ENCODE results near the gene CYTH1.
"Not testable (repeated sequence)": the region's sequence is repeated elsewhere in the genome, so short reads cannot be mapped to it uniquely, and the experiment has no call there.

Gene CYTH1

DNA sequence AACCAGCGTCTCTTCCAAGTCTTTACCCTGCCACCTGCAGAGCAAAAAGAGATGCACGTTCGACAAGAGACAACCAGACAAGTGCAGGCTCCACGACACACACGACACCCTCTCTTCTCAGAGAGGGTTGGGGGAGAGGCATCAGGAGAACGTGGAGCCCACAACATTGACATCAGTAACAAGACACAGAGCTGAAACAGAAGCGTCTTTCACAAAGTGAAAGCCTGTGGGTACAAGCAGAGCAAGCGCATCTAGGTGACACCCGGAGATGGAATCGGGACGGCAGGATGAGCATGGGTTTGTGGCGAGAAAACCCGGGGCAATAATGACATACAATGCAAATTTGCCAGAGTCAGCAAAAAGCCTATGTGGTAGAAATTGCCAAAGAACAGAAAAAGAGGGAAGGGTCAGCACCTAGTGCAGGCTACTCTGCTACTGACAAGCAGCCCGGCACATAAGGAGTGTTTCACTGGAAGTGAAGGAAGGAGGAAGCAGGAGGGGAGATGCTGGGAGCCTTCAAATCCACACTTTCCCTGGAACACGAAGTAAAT lies 89.5 kb downstream of the CYTH1 start:
- no peak for DNase-seq (ENCODE audit: low read depth in 2 of 2)

DNA sequence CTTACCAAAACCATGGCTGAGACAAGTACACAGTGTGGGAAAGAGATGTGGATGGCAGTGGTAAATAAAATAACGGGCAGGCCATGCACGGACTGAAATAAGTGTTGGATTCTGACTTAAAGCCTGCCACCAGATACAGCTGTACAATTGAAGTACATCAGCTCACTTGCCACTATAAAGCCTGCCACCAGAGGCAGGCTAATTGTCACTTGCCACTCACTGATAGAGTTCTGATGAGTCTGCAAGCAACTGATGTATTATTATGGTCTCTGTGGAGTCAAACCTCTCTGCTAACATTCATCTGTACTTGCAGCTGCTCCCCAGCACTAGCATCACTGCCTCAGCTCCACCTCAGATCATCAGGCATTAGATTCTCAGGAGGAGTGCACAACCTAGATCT lies 93.0 kb downstream of the CYTH1 start:
- no peak for DNase-seq (ENCODE audit: low read depth in 2 of 2)

DNA sequence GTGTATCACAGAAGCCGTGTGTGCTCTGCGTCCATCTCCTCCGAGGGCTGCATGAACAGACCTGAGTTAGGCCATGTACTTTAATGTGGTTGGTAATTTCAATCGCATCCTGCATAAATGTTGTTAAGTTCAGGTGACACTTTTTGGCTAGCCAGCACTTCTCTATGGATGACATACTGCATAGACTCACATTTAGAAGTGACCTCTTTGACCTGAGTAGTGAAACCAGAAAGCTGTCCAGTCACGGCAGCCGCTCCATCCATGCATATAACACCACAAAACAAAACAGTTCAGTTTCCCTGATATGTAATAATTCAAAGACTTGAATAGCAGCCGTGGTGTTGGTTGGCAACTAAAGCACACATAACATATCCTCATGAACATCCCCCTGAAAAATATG lies 94.1 kb downstream of the CYTH1 start:
- DNase-seq (ENCODE audit: low read depth in 2 of 2): no peak

DNA sequence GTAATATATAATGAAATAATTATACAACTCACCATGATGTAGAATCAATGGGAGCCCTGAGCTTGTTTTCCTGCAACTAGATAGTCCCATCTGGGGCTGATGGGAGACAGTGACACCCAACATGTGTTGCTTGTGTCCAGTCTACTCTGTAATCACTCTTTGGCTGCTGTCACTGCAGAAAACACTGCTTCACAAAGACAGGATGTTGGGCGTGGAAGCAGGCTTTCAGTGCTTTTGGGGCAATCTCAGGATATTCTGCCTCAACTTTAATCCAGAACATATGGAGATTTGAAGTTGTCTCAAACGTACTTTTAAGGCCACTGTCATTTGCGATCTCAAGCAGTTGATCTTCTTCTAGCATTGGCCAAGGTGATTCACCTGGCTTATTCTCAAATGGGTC lies 94.9 kb downstream of the CYTH1 start:
- no peak for DNase-seq (ENCODE audit: low read depth in 2 of 2)

DNA sequence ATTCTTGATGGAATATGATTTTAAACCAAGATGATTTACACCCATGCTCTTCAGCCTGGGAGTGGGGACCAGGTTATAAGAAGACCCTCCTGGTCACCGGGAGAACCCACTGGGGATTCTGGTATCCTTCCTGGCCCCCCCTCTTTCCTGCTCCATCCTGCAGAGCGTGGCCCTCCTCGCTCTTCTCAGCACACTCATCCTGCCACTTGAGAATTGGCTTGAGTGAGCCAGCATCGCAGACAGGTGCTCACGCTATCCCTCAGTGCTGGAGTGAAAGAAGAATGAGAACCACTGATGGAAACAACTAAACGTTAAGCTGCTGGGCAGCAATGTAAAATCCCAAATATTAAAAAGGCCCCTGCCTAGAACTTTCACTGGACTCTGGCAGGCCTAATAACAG lies 98.0 kb downstream of the CYTH1 start:
- DNase-seq (ENCODE audit: low read depth in 2 of 2): no peak

DNA sequence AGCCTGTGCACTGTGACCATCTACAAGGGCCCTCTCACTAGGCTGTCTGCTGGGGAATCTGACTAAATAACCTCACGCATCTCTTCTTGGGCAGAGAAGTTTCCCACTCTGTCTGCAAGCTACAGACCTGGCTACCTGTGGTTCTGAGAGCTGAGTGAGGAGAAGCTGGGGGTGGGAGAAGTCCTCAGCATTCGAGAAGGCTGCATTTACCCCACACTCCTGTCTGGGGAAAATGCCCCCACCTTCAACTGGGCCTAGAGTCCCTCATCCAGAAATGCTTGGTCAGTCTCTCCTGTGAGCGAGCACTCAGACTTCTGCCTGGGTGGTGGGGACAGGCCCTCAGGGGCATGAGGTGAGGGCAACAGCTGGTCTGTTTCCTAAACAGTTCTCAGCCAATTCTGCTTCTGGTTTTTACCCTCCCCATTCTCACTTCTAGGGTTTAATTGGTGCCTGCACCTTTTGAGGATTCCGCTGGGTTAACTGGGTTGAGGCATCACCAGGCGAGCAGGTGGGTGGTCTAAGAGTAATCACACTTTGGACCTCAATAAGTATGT lies 98.6 kb downstream of the CYTH1 start:
- DNase-seq (ENCODE audit: low read depth in 2 of 2): no peak

DNA sequence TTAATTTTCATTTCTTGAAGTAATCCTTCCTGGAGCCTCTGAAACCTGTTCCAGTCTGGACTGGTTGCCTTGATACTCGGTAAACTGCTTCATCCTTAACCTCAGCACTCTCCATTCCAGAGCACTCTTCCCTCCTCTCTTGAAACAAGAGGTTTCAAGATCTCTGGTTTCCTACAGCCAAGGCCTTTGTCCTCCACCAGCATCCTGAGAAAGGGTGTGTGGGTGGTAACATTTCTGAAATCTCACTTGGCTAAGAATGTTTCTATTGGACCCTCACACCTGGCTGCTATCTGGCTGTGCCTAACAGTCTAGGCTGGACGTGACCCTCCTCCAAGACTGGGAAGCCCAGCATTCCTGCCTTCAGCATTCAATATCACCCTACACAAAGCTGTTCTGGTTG lies 99.7 kb downstream of the CYTH1 start:
- no peak for DNase-seq (ENCODE audit: low read depth in 2 of 2)

DNA sequence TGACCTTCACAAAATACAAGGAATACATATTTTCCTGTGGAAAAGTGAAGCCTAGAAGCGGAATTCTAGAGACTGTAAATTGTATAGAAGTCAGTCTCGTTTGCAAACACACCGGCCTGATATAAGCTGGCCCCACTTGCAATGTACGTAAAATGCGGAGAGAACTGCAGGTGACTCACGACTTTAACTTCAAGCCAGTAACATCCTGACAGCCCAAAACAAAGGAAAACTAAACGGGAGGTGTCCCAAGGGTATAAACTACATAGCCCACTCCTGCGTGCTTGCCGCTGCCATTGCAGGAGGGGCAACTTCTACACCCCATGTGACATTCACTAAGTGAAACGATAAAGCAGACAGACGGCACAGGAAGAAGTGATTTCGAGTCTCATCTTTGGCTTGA lies 101.6 kb downstream of the CYTH1 start:
- DNase-seq (ENCODE audit: low read depth in 2 of 2): no peak

DNA sequence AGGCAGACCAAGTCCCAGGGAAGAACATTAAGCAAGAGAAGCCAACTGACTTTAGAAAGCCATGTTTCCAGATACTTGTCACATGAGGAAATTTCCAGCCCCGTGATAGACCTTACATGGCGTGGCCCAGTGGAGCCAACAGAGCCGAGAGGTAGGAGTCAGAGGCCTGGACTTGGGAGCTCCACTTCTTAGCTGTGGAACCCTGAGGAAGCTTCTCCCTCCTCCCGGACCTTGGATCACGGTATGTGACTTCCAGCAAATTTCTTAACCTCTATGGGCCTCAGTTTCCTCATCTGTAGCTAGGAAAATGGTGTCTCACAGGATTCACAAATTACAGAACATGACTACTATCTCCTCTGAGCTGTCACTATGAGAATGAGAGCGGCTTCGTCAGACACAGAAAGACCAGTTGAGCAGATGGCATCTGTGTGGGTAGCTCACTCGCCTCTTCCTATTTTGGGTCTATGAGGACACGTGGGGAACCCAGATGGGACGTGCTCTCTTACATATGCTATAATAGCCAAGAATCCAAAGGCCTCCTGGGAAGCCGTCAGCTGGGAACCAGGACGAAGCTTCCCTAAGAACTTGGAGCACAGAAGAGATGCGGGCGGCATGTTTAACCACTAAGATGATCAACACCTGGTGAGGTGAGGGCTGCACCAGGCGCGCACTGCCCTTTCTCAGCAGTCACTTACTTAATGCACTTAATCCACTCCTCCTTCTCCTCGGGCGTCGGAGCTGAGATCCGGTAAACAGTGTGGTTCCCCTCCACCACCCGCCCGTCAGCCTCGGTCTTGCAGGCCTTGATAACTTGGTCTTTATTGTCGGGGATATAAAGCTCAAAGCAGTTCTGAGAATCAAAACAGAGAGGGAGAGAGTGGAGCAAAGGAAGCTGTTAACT lies 102.3 kb downstream of the CYTH1 start:
- no peak for DNase-seq (ENCODE audit: low read depth in 2 of 2)

DNA sequence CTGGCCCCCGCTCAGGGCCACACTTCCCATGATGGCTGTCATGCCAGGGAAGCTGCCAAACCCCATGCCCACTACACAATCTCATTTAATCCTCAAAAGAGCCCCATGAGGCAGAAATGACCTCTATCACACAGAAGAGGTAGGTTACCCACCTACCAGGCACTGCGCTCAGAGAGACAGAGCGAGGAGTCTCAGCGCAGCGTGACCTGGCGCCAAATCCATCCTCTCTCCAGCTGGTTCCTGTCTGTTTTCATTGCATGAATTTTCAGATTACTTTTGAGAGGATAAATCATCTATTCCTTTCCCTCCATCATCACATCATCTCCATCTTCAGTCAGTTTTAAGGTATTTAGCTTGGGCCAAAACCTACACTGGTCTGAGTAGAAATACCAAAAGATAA lies 103.4 kb downstream of the CYTH1 start:
- DNase-seq (ENCODE audit: low read depth in 2 of 2): no peak

DNA sequence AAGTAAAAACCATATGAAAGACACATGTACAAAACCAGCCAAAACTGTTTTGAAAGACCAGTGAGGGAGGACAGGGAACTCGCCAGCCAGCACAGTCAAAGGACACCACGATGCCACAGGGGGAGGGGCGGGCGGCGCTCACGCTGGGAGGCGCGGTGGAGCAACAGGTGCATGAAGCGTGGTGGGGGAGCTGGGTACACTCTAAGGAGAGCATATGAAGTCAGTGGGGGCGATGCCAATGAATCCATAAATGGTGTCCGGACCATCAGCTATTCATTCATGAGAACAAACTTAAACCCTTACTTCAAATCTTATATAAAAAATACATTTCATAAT lies 103.9 kb downstream of the CYTH1 start:
- no peak for DNase-seq (ENCODE audit: low read depth in 2 of 2)

DNA sequence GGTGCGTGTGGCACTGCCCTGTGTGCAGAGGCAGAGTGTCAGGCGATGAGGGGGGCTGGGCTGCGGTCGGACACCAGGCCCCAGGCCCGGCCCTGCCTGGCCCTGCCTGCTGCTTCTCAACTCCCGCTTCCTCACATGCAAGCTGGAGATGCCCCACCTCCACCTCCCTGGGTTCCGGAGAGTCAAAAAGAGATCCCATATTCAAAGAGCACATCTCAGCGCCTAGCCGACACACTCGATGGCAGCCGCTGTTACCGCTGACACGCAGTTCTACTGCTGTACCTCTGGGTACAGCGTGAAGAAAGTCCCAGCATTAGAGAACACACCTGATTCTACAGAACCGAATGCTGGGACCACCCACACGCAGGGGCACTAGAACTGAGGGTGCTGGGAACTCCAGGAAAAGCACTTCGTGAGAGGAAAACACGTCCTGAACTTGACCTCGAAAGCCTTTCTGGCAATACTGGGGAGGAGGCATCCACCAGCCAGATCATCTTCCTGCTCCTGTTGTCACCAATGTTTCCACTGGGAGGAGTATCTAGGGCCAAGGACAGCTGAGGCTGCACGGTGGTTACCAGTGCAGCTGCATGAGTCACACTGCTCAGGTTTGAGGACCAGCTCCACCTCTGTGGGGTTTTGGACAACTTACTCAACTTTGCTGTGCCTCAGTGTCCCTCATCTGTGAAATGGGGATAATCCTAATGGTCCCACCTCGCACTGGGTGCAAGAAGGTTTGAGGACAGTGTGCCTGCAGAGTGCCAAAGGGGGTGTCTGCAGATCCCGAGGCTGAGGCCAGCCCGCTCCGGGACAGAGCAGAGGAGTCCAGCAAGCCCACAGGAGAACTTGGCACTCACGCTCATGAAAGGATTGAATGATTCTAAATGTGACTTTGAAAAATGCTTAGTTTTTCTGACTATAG lies 104.5 kb downstream of the CYTH1 start:
- DNase-seq (ENCODE audit: low read depth in 2 of 2): no peak

DNA sequence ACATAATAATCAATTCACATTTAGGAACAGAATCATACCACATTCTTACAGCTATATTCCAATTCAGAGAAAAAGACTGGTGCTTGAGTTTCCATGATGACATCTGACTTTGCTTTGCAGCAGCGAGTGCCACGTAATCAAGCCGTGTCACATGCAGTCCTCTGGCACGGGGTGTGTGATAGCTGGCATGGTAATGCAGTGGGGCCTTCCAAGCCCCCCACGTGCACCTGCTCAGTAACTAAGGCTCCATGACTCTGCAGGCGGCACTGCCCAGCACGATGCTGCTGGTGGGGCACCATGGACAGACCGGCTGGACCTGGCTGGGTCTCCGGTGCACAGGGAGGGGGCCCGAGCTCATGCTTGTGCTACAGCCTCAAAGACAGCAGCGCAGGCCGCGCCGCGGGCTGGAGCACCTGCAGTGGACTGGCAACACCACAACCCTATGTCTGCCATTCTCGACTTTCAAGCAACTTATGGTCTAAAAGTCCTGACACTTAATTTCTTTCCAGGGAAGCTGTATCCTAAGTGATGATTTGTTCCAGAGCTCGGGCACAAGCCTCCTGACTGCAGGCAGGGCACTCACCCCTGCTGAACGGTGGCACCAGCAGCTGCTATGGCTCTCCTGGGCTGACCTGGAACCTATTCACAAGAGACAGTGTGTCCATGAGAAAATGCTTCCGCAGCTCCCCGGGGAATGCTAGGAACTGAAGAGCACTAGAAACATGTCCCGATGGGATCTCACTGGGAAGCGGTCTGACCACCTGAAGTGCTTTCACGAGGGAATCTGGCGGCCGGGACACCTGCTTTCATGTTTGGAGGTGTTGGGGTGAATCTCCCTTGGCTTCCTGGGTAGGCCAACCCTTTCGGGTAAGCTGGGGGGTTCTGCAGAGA lies 105.4 kb downstream of the CYTH1 start:
- no peak for DNase-seq (ENCODE audit: low read depth in 2 of 2)

DNA sequence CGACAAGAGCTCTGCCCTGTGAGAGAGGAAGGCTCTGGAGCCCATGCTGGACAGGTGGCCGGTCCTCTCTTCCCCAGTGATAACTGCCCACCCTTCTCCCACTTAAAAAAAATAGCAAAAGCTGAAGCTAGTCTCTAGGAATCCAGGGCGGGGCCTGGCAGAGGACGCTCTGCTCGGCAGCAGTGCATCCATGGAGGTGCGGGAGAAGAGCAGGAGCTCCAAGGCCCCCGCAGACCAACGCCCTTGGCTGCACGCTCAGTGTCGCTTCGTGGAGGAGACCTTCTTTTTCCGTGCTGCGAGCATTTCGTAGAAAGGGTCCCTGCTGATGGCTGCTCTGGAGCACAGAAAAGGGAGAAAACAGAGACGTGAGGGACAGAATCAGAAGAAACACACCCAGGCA lies 106.2 kb downstream of the CYTH1 start:
- no peak for DNase-seq (ENCODE audit: low read depth in 2 of 2)

DNA sequence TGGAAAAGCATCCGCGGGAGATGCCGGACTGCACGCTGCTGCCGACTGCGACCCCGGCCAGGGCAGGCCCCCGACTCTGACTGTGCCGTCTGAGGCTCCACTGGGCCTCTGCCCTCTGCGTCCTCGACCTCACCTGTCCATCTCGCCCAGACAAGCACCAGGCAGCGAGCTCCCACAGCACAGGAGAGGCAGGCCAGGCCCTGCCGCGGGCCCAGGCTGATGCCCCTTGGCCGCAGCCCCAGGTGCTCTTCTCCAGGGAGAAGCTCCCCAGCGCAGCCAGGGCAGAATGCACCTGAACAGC lies 106.8 kb downstream of the CYTH1 start:
- no peak for DNase-seq (ENCODE audit: low read depth in 2 of 2)

DNA sequence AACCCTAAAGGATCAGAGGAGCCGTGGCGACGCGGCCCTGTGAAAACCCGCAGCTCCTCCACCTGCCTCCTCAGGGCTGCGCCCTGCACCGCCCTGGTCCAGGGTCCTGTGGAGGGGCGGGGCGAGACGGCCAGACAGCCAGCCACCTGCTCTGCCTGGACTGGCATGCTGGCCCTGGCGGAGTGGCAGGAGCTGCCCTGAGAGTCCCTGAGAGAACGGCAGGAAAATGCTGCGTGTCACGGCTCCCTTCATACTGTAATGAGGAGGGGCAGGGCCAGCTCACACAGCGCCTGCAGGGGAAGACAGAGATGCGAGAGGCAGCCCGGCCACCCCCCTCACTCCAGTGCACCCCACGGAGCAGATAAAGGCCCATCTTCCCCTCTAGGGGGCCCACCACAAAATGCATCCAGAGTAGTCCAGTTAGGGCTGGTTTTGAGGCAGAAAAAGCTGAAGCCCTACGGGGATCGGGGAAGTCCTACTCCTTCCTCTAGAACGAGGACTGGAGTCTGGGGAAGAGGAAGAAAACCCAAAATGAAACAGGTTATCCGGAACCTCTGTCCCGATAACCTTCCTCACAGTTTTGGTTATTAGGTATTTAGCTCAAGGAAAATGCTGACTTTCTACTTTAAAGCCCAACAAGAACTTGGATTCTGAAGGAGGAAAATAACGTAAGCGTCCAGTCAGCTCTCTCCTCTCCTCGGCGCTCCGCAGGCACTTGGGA lies 107.3 kb downstream of the CYTH1 start:
- DNase-seq (ENCODE audit: low read depth in 2 of 2): no peak

DNA sequence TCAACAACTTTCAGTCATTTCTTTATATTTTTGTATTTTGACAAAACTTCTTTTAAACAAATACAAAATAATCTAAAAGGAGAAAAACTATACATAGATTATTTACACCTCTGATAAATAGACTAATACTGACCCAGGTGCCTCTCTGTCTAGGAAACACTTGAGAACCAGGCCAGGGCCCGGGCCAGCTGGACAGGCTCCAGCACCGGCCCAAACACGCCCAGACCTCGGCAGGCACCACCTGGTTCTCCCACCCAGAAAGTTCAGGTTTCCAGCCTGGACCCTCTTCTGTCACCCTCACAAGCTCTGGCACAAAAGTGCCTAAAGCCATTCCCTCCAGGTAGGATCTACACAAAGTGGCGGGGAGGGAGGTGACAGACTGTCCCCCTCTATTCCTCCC lies 107.9 kb downstream of the CYTH1 start:
- no peak for DNase-seq (ENCODE audit: low read depth in 2 of 2)

DNA sequence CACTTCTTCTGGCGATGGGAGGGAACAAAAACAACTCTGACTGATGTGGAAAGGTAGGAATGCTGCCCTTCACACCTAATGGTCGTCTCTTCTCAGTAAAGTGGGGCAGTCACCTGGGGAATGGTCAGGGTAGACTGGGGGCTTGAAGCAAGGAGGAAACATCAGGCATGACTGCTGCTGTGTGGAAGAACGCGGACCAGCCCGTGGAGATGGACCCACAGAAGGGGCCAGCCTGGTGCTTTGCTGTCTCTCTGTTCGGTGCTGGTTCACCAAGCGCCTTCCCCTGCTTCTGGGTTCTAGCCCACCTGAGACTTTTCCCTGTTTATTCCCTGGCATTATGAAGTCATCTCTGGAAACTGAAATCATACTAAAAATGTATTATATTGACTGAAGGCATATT lies 108.7 kb downstream of the CYTH1 start:
- DNase-seq (ENCODE audit: low read depth in 2 of 2): no peak

DNA sequence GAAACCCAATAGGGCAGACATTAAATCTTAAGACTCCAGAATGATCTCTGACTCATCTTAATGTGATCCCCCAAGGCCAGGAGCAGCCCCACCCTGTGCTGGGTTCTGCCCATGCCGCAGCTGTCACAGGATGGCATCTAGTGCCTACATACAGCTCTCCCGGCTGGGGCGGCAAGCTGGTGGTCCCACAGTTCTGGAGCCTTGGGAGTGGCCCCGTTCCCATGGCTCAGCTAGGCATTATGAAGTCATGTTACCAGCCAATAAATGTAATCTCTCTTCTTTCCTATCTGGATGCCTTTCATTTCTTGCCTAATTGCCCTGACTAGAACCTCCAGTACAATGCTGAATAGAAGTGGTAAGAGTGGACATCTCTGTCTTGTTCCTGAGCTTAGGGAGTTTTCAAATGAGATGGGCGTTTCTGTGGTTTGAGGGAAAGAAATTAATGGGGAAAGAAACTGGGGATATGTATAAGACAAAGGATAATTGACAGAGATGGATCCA lies 109.2 kb downstream of the CYTH1 start:
- DNase-seq (ENCODE audit: low read depth in 2 of 2): no peak

DNA sequence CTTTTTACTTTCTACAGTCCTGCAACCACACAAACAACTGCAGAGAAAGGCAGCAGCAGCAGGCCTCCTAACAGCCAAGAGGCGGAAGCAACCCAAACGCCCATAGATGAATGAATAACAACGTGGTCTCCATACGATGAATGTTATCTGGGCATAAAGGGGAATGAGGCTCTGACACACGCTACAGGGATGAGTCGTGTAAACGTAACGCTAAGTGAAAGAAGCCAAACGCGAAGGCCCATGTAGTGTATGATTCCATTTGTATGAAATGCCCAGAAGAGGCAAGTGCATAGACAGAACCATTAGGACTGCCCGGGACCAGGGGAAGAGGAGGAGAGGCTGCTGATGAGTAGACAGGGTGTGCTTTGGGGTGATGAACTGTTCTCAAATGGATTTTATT lies 110.1 kb downstream of the CYTH1 start:
- no peak for DNase-seq (ENCODE audit: low read depth in 2 of 2)

DNA sequence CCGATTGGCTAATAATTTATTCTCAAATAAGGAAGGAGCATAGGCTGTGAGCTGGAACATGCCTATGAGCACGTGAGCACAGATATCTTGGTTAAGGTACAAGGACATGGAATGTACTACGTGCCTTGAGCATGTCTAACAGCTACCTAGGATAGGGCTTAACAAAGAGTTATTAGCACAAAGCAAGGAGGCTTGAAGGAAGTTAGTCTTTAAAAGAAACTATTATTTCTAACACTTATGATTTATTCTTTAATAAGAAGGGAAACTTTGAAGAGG lies 110.4 kb downstream of the CYTH1 start:
- not testable (repeated sequence) for DNase-seq (ENCODE audit: low read depth in 2 of 2)
